NOMO-1 treated with dmso at 0.1 percent for 144 hours (cell line): ENCODE data around the gene CPNE7.
A peak's percentile ranks its signal among the peaks of the same experiment; 100 is the strongest.

ENCODE experiments used
- DNase-seq: peaks from one replicate; lab custom pipeline; 2025; ENCODE audit not compliant: unreplicated experiment; lab: John Stamatoyannopoulos, UW

The CPNE7 gene

DNA sequence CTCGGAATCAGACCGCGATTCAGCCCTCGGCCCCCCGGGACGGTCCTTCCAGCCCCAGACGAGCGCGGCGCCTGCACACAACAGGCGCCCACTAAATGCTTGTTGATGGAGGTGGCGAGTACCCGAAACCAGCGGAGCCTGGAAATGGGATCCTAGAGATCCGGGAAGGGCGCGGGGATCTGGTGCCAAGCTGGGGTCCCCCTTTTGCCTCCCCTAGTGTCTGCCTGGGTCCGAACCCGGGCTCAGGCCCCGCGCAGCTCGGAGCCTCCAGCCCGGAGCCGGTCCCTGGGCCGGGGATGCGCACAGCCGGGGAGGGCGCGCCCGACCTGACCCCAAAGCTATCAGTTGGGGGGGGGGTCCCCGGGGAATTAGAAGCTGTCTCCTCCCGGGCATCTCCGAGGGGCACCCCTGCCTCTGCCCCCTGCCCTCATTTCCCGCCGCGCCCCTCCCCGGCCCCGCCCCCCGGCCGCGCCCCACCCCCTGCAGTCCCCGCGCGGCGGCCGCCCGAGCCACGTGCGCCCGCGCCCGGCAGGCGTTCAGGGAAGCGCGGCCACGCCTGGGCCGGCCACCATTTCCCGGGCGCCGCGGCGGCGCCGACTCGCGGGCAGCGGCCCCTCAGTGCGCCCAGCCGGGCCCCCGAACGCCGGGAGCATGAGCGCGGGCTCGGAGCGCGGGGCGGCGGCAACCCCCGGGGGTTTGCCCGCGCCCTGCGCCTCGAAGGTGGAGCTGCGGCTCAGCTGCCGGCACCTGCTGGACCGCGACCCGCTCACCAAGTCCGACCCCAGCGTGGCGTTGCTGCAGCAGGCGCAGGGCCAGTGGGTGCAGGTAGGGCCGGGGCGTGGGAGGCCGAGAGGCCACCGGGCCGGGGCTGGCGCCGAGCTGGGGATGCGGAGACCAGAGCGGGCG, at the start of gene CPNE7:
TSS of gene CPNE7 (plus strand) at position 512 of the 906 bp plus-strand sequence. CDS start at position 652, 140 bp downstream.
- DNase-seq: no peak

DNA sequence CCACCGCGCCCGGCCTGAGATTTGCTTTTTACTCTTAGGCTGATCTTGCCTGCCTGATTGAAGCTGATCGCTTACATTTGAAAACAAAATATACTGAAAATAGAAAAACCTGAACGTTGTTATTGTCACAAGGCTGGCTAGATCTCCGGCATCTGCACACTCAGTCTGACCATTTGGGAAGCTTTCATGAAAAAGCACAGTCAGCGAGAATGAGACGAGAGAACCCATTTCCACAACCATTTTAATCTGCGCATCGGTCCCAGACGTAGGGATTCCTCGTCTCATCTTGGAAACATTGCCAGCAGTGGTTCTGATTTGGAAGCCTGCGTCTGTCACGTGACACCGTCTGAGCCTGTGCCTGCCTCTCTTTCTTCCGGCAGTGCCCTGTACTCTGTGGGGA, 46.5 kb upstream of the CPNE7 start:
- DNase-seq: no peak

DNA sequence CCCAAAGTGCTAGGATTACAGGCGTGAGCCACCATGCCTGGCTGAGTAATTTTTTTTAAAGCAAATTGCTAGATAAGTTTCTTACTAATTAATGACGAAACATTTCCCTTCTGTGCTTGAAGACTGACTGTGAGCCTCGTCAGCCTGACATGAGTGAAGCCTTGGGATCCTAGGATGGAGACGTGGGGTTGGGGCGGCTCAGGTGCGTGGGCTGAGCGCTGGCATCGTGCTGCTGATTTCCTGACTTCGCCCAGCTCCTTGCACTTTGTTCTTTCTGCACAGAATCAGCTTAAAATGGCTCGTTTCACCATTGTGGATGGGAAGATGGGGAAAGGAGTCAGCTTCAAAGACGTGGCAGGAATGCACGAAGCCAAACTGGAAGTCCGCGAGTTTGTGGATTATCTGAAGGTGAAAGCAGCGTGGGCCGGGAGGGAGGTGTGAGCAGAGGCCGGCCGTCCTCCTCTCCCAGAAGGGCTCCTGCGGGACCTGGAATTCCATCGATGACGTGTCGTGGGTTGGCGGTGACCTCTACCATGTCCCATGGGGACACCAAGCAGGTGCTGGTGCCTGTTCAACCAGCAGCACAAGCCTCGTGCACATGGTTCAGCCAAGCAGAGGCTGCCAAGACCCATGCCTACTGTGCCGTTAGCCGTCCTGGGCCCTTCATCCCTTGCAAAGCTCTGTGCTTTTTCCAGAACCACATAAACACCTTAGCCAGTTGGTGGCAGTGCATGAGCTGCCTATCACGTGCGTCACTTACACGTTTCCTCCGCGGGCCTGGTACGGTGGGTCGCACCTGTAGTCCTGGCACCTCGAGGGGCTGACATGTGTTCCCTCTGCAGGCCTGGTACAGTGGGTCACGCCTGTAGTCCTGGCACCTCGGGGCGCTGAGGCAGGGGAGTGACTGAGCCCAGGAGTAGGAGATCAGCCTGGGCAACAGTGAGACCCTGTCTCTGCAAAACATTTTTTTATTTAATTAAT, 44.9 kb upstream of the CPNE7 start:
- no peak for DNase-seq

DNA sequence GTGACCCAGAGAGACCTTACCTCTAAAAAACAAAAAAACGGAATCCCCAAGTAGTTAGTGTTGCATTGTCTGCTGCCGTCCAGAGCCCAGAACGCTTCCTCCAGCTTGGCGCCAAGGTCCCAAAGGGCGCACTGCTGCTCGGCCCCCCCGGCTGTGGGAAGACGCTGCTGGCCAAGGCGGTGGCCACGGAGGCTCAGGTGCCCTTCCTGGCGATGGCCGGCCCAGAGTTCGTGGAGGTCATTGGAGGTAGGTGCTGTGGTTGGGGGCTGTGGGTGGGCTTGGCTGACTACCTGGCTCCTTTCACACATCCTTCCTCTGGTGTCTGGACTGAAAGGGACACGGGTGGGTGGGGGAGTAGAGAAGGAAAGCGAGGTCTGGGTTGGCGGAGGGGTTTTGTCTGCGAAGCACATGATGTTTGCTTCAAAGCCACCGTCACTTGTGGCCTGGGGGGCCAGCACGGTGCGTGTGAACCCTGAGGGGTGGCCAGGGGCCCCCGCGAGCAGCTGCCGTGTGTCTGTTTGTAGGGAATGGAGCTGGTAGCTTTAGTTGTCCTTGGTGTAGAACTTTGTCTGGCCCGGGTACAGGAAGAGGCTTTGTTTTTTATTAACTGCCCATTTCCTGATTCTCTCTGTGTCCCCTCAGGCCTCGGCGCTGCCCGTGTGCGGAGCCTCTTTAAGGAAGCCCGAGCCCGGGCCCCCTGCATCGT, 43.6 kb upstream of the CPNE7 start:
- no peak for DNase-seq

DNA sequence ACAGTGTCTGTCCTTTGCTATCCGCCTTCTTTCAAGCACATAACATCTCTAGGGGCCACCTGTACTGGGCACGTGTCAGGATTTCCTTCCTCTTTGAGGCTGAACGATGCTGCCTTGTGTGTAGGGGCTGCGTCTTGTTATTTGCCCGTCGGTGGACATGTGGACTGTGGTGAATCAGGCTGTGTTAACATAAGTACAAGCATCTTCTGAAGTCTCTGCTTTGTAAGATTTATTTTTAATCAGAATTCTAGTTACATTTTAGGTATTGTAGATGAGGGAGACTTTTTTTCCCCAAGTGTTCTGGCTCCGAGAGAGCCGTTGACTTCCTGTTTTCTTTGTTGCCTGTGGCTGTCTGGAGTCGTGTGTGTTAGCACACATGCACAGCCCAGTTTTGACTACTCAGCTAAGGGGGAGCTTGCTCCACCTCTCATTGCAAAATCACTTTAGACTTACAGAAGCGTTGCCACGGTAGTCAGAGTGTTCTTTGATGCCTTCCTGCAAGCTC, 41.3 kb upstream of the CPNE7 start:
- peak; percentile 96 for DNase-seq

DNA sequence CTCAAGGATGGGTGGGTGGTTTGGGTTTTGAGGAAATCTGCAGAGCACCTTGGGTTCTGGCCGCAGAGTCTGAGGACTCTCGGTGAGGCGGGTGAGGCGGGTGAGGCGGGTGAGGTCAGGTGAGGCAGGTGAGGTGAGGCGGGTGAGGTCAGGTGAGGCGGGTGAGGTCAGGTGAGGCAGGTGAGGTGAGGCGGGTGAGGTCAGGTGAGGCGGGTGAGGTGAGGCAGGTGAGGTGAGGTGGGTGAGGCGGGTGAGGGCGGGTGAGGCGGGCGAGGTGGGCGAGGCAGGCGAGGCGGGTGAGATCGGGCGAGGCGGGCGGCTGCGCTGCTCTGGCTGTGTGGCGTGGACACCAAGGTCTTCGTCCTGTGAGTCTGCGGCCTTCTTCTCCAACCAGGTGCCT, 39.2 kb upstream of the CPNE7 start:
- DNase-seq: no peak

DNA sequence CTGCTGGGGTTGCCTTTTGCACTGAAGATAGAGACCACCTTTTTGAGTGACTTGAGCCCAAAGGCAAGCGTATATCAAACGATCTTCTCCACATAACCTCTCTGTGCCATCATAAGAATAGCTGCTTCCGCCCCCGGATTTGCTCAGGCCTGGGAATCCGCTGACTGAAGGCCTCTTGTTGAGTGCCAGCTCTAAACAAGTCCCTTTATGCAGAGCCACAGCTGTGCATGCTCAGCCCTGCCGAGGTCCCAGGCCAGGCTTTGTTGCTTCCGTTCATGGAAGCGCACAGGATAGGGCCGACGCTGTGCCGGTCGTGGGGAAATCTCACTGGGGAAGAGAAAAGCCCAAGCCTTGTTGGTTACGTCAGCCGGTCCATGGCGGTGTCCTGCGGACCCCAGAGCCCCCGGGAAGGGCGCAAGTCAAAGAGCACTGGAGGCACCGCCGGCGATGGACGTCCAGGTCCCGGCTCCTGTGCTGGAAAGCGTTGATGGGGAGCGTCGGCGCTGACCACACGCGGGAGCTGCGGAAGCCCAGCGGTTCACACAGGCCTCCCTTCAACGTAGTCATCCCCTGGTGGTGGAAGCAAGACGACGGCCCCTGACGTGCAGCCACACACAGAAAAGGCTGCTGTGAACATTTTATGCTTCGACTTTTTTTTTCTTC, 38.5 kb upstream of the CPNE7 start:
- DNase-seq: no peak

DNA sequence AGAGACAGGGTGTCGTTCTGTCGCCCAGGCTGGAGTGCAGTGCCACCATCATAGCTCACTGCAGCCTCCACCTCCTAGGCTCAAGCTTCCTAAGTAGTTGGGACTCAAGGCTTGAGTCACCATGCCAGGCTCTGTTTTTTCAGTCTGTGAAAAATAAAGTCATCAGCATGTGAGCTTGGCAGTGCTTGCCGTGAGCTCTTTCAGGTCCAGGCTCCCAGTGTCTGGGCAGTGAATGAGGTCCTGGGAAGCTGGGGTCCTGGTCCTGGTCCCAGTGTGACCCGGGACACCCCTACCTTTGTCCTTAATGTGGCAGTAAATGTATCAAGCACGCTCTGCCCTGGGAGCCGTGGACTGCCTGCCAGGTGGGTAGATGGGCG, 38.0 kb upstream of the CPNE7 start:
- no peak for DNase-seq

DNA sequence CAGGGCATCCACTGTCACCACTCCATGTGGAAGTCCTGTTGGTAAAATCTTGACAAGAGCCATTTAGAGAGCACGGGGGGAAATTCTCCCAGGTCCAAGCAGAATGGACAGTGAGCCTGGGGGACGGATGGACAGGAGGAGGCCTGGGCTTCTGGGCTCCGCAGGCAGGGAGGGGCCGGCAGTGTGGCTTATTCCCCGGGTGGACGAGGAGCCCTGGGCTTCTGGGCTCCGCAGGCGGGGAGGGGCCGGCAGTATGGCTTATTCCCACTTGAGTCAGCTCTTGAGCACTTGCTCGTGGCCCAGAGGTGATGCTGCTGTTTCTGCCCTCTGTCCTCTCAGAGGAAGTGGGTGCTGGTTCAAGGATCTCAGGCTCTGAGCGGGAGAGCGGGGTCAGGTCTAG, 37.3 kb upstream of the CPNE7 start:
- no peak for DNase-seq

DNA sequence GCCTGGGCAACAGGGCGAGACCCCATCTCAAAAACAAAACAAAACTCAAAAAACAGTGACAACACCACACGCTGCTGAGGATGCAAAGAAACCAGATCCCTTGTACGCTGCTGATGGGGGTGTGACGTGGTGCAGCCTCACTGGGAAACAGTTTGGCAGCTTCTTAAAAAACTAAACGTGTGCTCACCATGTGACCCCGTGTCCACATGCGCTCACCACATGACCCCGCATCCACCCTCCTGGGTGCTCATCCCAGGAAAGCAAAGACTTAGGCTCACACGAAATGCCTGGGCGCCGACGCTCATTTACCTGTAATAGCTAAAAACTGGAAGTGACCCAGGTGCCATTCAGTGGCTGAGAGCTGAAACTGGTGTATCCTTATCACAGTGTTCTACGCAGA, 35.0 kb upstream of the CPNE7 start:
- DNase-seq: no peak

DNA sequence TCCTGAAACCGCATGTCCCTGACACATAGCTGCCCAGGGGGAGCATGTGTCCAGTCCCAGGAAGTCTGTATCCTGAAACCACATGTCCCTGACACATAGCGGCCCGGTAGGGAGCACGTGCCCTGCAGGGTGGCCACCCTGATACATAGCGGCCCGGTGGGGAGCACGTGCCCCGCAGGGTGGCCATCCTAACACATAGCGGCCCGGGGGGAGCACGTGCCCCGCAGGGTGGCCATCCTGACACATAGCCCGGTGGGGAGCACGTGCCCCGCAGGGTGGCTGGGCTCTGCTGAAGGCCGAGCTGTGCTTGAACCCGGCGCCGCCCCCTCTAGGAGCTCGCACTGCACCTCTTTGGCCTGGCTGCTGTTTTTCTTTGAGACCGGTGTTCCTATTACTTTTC, 33.8 kb upstream of the CPNE7 start:
- DNase-seq: no peak

DNA sequence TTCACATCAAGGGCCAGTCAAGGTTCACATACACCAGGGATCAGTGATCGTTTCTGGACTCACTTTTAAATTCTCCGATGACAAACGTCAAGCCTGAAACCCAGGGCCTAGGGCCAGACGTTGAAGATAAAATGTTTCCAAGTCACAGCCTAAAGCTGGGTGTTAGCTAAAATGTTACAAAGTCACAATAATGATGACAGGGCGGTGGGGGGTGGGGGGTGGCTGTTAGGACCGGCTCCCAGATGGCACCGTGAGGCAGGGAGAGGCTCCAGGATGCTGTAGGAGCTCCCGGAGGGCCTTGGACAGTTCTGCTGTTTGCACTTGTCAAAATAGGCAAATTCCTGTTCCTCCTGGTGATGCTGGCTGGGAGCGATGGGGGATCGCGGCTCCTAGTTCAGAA, 31.4 kb upstream of the CPNE7 start:
- DNase-seq: no peak

DNA sequence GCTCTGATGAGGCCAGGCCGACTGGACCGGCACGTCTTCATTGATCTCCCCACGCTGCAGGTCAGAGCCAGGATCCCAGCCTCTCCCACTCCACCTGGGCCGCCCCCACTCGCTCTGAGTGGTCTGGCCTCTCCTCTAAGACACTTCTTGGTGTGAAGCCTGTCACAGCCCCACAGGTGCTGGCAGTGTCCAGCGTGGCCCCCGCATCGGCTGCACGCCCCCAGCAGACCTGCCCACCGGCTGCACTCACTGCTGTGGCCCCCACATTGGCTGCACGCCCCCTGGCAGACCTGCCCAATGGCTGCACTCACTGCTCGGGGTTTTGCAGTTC, 30.9 kb upstream of the CPNE7 start:
- DNase-seq: no peak

DNA sequence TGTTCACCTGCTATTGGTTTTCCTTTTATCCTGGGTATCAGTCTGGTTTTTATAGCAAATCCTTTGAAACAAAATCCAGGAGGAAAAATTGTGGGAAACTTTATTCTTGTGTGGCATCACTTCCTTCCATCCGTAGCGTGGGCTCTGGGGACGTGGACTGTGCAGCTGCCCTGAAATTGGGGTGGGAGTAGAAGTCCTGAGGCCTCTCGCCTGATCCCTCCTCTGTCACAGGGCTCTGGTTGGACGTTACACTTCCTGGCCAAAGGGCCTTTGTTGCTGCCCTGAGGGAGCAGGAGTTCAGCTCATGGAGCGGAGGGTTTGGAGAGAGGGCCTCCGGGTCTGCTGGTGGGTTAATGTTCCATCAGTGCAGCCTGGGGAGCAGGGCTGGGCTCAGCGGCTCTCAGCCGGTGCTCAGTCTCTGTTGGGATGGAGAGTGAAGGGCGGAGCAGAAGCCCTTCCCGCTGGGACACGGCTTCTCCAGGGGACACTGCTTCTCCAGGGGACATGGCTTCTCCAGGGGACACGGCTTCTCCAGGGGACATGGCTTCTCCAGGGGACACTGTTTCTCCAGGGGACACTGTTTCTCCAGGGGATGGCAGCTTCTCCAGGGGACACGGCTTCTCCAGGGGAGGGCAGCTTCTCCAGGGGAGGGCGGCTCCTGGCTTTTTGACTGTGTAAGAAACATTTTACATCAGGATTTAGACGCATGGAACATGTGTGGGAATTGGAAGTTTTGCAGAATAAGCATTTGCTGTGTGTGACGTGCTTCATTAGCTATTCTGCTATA, 30.3 kb upstream of the CPNE7 start:
- no peak for DNase-seq

DNA sequence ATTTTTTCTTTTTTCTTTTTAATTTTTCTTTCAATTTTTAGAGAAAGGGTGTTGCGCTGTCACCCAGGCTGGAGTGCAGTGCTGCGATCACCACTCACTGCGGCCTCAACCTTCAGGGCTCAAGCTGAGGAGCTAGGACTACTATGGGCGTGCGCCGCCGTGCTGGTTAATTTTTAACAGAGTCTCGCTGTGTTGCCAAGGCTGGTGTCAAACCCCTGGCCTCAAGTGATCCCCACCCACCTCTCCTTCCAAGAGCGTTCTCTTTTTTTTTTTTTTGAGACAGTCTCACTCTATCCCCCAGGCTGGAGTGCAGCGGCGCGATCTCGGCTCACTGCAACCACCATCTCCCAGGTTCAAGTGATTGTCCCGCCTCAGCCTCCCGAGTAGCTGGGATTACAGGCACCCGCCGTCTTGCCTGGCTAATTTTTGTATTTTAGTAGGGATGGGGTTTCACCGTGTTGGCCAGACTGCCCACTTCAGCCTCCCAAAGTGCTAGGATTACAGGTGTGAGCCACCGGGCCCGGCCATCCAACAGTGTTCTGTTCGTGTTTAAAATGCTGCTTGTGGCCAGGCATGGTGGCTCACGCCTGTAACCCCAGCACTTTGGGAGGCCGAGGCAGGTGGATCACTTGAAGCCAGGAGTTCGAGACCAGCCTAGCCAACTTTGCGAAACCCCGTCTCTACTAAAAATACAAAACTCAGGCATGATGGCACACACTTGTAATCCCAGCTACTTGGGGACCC, 29.6 kb upstream of the CPNE7 start:
- DNase-seq: no peak

DNA sequence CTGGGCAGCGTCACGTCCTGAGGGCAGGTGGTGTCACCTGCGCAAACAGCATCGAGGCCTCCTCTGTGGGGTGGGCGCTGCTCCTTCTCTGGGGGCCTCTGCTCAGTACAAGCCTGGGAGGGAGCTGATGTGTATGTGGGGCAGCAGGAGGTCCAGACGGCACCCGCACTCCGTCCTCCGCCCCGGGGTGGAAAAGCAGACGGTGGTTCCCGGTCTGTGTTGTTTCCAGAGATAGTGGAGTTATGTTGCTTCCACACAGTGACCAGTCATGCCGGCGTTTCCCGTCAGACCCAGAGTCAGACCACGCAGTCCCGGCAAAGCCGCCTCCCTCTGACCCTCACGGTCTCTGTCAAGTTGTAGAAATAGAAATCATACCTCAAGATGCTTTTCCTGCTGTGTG, 28.8 kb upstream of the CPNE7 start:
- no peak for DNase-seq

DNA sequence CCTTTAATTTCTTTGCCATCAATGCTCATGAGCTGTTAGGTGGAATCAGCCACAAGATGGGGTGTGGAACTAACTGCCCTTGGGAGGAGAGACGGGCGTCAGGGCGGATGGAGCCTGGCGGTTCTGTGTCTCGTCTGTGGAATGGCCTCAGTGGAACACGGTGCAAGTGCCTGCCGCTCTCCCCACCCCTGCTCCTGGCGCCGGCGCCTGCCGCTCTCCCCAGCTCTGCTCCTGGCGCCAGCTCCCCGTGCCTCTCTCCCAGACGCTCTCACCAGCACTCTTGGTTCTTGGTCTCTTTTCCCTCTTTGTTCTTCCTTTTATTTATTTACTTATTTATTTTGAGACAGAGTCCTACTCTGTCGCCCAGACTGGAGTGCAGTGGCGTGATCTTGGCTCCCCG, 28.3 kb upstream of the CPNE7 start:
- DNase-seq: no peak

DNA sequence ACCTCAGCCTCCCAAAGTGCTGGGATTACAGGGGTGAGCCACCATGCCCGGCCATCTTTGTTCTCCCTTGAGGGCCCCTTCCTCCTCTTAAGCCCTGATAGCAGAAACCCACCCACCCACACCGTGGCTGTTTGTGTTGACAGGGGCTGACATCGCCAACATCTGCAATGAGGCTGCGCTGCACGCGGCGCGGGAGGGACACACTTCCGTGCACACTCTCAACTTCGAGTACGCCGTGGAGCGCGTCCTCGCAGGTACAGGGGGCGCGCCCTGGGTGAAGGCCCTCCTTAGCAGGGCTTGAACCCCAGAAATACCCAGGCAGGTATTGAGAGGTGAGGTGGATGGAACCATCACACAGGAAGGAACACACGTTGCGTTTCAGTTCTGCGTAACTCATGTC, 27.7 kb upstream of the CPNE7 start:
- DNase-seq: no peak

DNA sequence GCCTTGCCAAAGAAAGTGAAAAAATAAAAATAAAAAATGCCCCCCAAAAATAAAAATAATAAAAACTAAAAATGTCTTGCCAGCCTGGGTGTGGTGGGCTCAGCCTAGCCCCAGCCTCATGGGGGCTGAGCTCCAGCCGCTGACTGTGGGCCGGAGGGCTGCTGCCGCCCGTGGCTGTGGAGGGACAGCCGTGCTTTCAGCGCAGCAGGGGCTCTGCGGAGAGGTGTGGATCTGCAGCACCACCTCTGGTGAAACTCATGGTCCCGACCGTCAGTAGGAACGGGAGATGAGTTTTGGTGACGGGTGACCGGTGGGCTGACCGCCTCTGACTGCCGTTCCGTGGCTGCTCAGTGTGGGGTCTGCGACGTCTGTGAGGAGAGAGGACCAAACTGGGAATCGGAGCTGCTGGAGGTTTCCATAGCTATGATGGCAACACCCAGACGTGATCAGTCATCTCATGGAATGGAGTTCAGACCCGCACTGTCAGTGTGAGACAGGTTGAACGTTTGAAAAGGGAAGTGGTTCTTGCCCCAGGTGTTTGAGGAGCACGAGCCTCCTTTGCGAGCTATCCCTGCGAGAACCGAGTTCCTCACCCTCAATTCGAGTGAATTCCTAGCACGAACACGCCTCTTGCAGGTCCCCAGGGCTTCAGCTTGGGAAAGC, 27.1 kb upstream of the CPNE7 start:
- DNase-seq: no peak
